AG09309 (cell line): ENCODE results near the gene FXYD5.
"Not testable (repeated sequence)": the region's sequence is repeated elsewhere in the genome, so short reads cannot be mapped to it uniquely, and the experiment has no call there.

ENCODE experiments used
- DNase-seq: peaks from one replicate; pipeline ENCODE4 v3.0.0-alpha.2; 2010; ENCODE audit warnings: low read depth
- H3K4me3 ChIP-seq: 2 replicates; pipeline ENCODE4 v1.5.1; 2011; ENCODE audit warnings: mild to moderate bottlenecking, low read depth, low read length, moderate library complexity; ENCODE audit not compliant: control insufficient read depth
- CTCF ChIP-seq: IDR thresholded peaks from 2 replicates; pipeline ENCODE4 v1.5.1; 2011; ENCODE audit warnings: mild to moderate bottlenecking, low read depth, low read length, inconsistent platforms; ENCODE audit not compliant: insufficient read depth, control insufficient read depth; ENCODE audit errors: missing control alignments

FXYD5 gene

GRCh38 chr19:35125749-35126623, 28.5 kb upstream of the FXYD5 start:
- no peak for TF ChIP-seq CTCF
- no peak overlapping the region for H3K4me3 ChIP-seq
- DNase-seq, result no peak

GRCh38 chr19:35126624-35126959, 27.9 kb upstream of the FXYD5 start:
- no peak for TF ChIP-seq CTCF
- DNase-seq, result no peak
- H3K4me3 ChIP-seq, result no peak overlapping the region

- TF ChIP-seq CTCF, result no peak
- DNase-seq, result no peak
- H3K4me3 ChIP-seq, result no peak overlapping the region
Observed at GRCh38 chr19:35127871-35128270, 26.7 kb upstream of the FXYD5 start.

- no peak for DNase-seq
- H3K4me3 ChIP-seq, result no peak overlapping the region
- no peak for TF ChIP-seq CTCF
Observed at GRCh38 chr19:35128398-35129057, 26.0 kb upstream of the FXYD5 start.

GRCh38 chr19:35129724-35130274, 24.7 kb upstream of the FXYD5 start:
- DNase-seq, H3K4me3 ChIP-seq: not testable (repeated sequence)

GRCh38 chr19:35130761-35131720, 23.5 kb upstream of the FXYD5 start:
- H3K4me3 ChIP-seq, result no peak overlapping the region
- DNase-seq, result no peak
- no peak for TF ChIP-seq CTCF
